ENCODE data around the gene S100A11. TPM values are rescaled to one million over a fixed set of nuclear protein-coding genes. Genes with fewer than 3 reads are reported as not detected.
A peak's percentile ranks its signal among the peaks of the same experiment; 100 is the strongest.

The S100A11 gene
- polyA plus RNA-seq, 3 donors = 1,184 to 3,364 (median 2,621) TPM

DNA sequence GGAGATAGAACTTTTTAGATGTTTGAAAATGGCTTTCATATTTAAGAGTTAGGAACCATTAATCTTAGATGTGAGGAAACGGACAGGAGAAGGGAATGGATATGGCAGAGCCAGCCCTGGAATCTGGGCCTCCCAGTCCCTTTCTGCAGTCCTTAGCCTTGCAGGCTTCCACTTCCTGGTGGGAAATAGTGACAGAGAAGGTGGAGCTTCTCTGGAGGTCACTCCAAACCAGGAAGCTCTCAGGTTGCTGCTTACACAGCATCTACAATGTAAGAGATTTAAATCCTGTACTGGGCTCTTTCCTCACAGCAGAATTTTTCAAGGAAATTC lies 2.5 kb downstream of the S100A11 start:
- Histone ChIP-seq H3K79me2 (ENCODE audit: insufficient read depth, low read length) (peaks cover 67% of the 10 kb centered on the region), H2AFZ (ENCODE audit: insufficient read depth, low read depth, low read length, poor library complexity, severe bottlenecking) (no peak overlapping the region), H3K36me3 (replicated peaks in 1 of 2; ENCODE audit: control insufficient read depth in 1 of 2, insufficient read depth in 2 of 2, low read length in 2 of 2) (peaks cover 39 to 47% of the 10 kb centered on the region in 2 donors), H4K20me1 (ENCODE audit: insufficient read depth, low read length) (peaks cover 66% of the 10 kb centered on the region), H3K9me3 (replicated peaks in 1 of 2; ENCODE audit: control insufficient read depth in 1 of 2, insufficient read depth in 1 of 2, low read length in 2 of 2) (no peaks in the 10 kb centered on the region), H3K27me3 (ENCODE audit: control insufficient read depth in 2 of 2, insufficient read depth in 2 of 2, low read length in 2 of 2) (no peaks in the 10 kb centered on the region), H3K9ac (ENCODE audit: insufficient read depth, low read length, poor library complexity, severe bottlenecking) (peak overlapping the region; percentile 99), H3K27ac (ENCODE audit: low read depth in 1 of 2, low read length in 2 of 2) (peak overlapping the region; percentile 98 to 99), H3K4me3 (replicated peaks in 1 of 3; ENCODE audit: low read depth in 2 of 3, low read length in 3 of 3) (peak overlapping the region; percentile 95 to 100 (median 100)), H3K4me2 (replicated peaks; ENCODE audit: extremely low read depth, low read length, poor library complexity, severe bottlenecking) (peak overlapping the region; percentile 99), H3K4me1 (ENCODE audit: control insufficient read depth in 1 of 2, insufficient read depth in 2 of 2, low read length in 2 of 2) (peaks cover 83 to 87% of the 10 kb centered on the region in 2 donors)
- TF ChIP-seq CTCF (IDR thresholded peaks at IDR 0.05) = no peak
- H3K27me3 Mint-ChIP-seq (ENCODE audit: low read depth in 3 of 3) = peaks cover 0 to 4% (median 2%) of the 10 kb centered on the region in 3 donors
- 67% methylated on average over 1 of the region's 1 CpG for WGBS (ENCODE audit: insufficient coverage)
- peaks cover 0 to 5% (median 1%) of the 10 kb centered on the region in 7 donors for H3K9me3 Mint-ChIP-seq
- peaks cover 48% of the 10 kb centered on the region for H3K4me1 Mint-ChIP-seq
- intact Hi-C loops (cut with micrococcal nuclease) = loop anchor here in 1 of 2 donors (2.0 kb wide), 1 partner anchor 93 kb away; no protein-coding TSS in a partner anchor
- peak in 1 of 3 donors; percentile 79 for DNase-seq
- H3K27ac Mint-ChIP-seq = no peak overlapping the region
- peaks cover 50 to 55% of the 10 kb centered on the region in 2 donors for H3K36me3 Mint-ChIP-seq
- H3K4me3 Mint-ChIP-seq = peak overlapping the region; percentile 95 to 98

- Histone ChIP-seq H3K36me3 (replicated peaks in 1 of 2; ENCODE audit: control insufficient read depth in 1 of 2, insufficient read depth in 2 of 2, low read length in 2 of 2) (peaks cover 39 to 41% of the 10 kb centered on the region in 2 donors), H3K27me3 (ENCODE audit: control insufficient read depth in 2 of 2, insufficient read depth in 2 of 2, low read length in 2 of 2) (no peaks in the 10 kb centered on the region), H3K4me2 (replicated peaks; ENCODE audit: extremely low read depth, low read length, poor library complexity, severe bottlenecking) (peak overlapping the region; percentile 13), H3K4me3 (replicated peaks in 1 of 3; ENCODE audit: low read depth in 2 of 3, low read length in 3 of 3) (peak overlapping the region in 1 of 3 experiments; percentile 33), H4K20me1 (ENCODE audit: insufficient read depth, low read length) (peaks cover 60% of the 10 kb centered on the region), H3K9ac (ENCODE audit: insufficient read depth, low read length, poor library complexity, severe bottlenecking) (no peak overlapping the region), H3K4me1 (ENCODE audit: control insufficient read depth in 1 of 2, insufficient read depth in 2 of 2, low read length in 2 of 2) (peaks cover 55 to 62% of the 10 kb centered on the region in 2 donors), H3K9me3 (replicated peaks in 1 of 2; ENCODE audit: control insufficient read depth in 1 of 2, insufficient read depth in 1 of 2, low read length in 2 of 2) (no peaks in the 10 kb centered on the region), H3K79me2 (ENCODE audit: insufficient read depth, low read length) (peaks cover 41% of the 10 kb centered on the region), H3K27ac (ENCODE audit: low read depth in 1 of 2, low read length in 2 of 2) (peak overlapping the region in 1 of 2 donors; percentile 50), H2AFZ (ENCODE audit: insufficient read depth, low read depth, low read length, poor library complexity, severe bottlenecking) (no peak overlapping the region)
- Mint-ChIP-seq H3K27ac (peak overlapping the region; percentile 73 to 86 (median 83)), H3K4me1 (peaks cover 57% of the 10 kb centered on the region), H3K9me3 (peaks cover 0 to 5% (median 0%) of the 10 kb centered on the region in 7 donors), H3K4me3 (peak overlapping the region in 1 of 2 donors; percentile 37), H3K36me3 (peaks cover 44 to 45% of the 10 kb centered on the region in 2 donors), H3K27me3 (ENCODE audit: low read depth in 3 of 3) (peaks cover 0 to 6% (median 0%) of the 10 kb centered on the region in 3 donors)
- WGBS (ENCODE audit: insufficient coverage) = 63% methylated on average over 2 of the region's 4 CpGs
- no peak for TF ChIP-seq CTCF (IDR thresholded peaks at IDR 0.05)
- intact Hi-C loops (cut with micrococcal nuclease) = no loop called here
- no peak for DNase-seq
Measured at GRCh38 chr1:152029929-152030211, 6.9 kb downstream of the S100A11 start.

All from CD14-positive monocyte (primary cell).